GM23338 (cell line): ENCODE results near the gene PGF. TPM values are rescaled to one million over a fixed set of nuclear protein-coding genes. Genes with fewer than 3 reads are reported as not detected.

Experiments used
- ATAC-seq: fragments of 200-7000 bp; cut with Tn5 transposase; 3 replicates; pipeline ENCODE4 v1.9.1; 2020
- DNase-seq: peaks from one replicate; pipeline ENCODE4 v3.0.0-alpha.2; 2015; ENCODE audit warnings: low spot score
- H2AFZ ChIP-seq: fragments of 200-600 bp; sonication (generic); 2 replicates; pipeline ENCODE4 v1.8.0; 2016; ENCODE audit warnings: antibody characterized with exemption, mild to moderate bottlenecking, moderate library complexity
- H3F3A ChIP-seq: fragments of 200-600 bp; sonication (generic); replicated peaks from 2 replicates; pipeline ENCODE4 v1.8.0; 2017; ENCODE audit warnings: antibody characterized with exemption, mixed run types, low read depth
- H3K27ac ChIP-seq: fragments of 200-600 bp; sonication (generic); 2 replicates; pipeline ENCODE4 v1.6.1; 2016; ENCODE audit warnings: low read depth
- H3K27me3 ChIP-seq: fragments of 200-600 bp; sonication (generic); 2 replicates; pipeline ENCODE4 v1.8.0; 2016; ENCODE audit warnings: mild to moderate bottlenecking, mixed run types, moderate library complexity; ENCODE audit not compliant: insufficient read depth
- H3K36me3 ChIP-seq: fragments of 200-600 bp; sonication (generic); 2 replicates; pipeline ENCODE4 v1.8.0; 2016; ENCODE audit warnings: mild to moderate bottlenecking; ENCODE audit not compliant: insufficient read depth
- H3K4me1 ChIP-seq: fragments of 200-600 bp; sonication (generic); 2 replicates; pipeline ENCODE4 v1.8.0; 2016; ENCODE audit warnings: mild to moderate bottlenecking, moderate library complexity; ENCODE audit not compliant: insufficient read depth
- H3K4me2 ChIP-seq: fragments of 200-600 bp; sonication (generic); 2 replicates; pipeline ENCODE4 v1.7.1; 2017; ENCODE audit warnings: mixed run types
- H3K4me3 ChIP-seq: fragments of 200-600 bp; sonication (generic); 2 replicates; pipeline ENCODE4 v1.6.1; 2016; ENCODE audit warnings: mixed run types
- H3K79me2 ChIP-seq: fragments of 200-600 bp; sonication (generic); replicated peaks from 2 replicates; pipeline ENCODE4 v1.8.0; 2017; ENCODE audit warnings: mild to moderate bottlenecking; ENCODE audit not compliant: insufficient read depth
- H3K9me2 ChIP-seq: fragments of 200-600 bp; sonication (generic); 2 replicates; pipeline ENCODE4 v1.8.0; 2017; ENCODE audit not compliant: insufficient read depth
- H4K20me1 ChIP-seq: fragments of 200-600 bp; sonication (generic); replicated peaks from 2 replicates; pipeline ENCODE4 v1.8.0; 2017; ENCODE audit warnings: mild to moderate bottlenecking; ENCODE audit not compliant: insufficient read depth
- H3K27ac Mint-ChIP-seq: 2 replicates; pipeline ENCODE4 v1.8.0; 2020; ENCODE audit warnings: inconsistent platforms, mild to moderate bottlenecking, moderate library complexity, mixed read lengths
- H3K27me3 Mint-ChIP-seq: 3 replicates; pipeline ENCODE4 v1.8.0; 2022; ENCODE audit warnings: low read depth, mild to moderate bottlenecking, moderate library complexity, mixed read lengths, inconsistent platforms; ENCODE audit not compliant: insufficient read depth, poor library complexity
- H3K36me3 Mint-ChIP-seq: 3 replicates; pipeline ENCODE4 v1.8.0; 2021; ENCODE audit warnings: low read depth, mild to moderate bottlenecking, inconsistent platforms, moderate library complexity, mixed read lengths
- H3K4me1 Mint-ChIP-seq: 3 replicates; pipeline ENCODE4 v1.8.0; 2020; ENCODE audit warnings: mild to moderate bottlenecking, inconsistent platforms, mixed read lengths
- H3K4me3 Mint-ChIP-seq: 3 replicates; pipeline ENCODE4 v1.8.0; 2021; ENCODE audit warnings: moderate library complexity, mild to moderate bottlenecking, inconsistent platforms, mixed read lengths
- H3K9me3 Mint-ChIP-seq: 3 replicates; pipeline ENCODE4 v1.8.0; 2020; ENCODE audit warnings: moderate library complexity, mild to moderate bottlenecking, inconsistent platforms, mixed read lengths
- CREB1 ChIP-seq: fragments of 250-450 bp; sonication (Bioruptor Pico); IDR thresholded peaks from 2 replicates; pipeline ENCODE4 v1.5.0; 2020; ENCODE audit warnings: low read depth, mild to moderate bottlenecking, moderate library complexity
- EZH2phosphoT487 ChIP-seq: fragments of 200-600 bp; sonication (generic); IDR thresholded peaks from one replicate; pipeline ENCODE4 v1.8.1; 2018; ENCODE audit warnings: antibody characterized with exemption; ENCODE audit not compliant: unreplicated experiment
- JUNB ChIP-seq: IDR thresholded peaks from one replicate; pipeline ENCODE4 v1.6.1; 2016; ENCODE audit warnings: antibody characterized with exemption; ENCODE audit not compliant: unreplicated experiment
- NANOG ChIP-seq: IDR thresholded peaks from 2 replicates; pipeline ENCODE4 v1.6.1; 2016; ENCODE audit warnings: antibody characterized with exemption, borderline replicate concordance
- POLR2AphosphoS5 ChIP-seq: IDR thresholded peaks from 2 replicates; pipeline ENCODE4 v1.6.1; 2016; ENCODE audit warnings: antibody characterized with exemption, low read depth
- ZNF114 ChIP-seq: fragments of 250-450 bp; sonication (Bioruptor Pico); IDR thresholded peaks from 2 replicates; pipeline ENCODE4 v1.5.0; 2020; ENCODE audit warnings: mild to moderate bottlenecking, moderate library complexity
- ZNF462 ChIP-seq: fragments of 250-450 bp; sonication (Bioruptor Pico); IDR thresholded peaks from 2 replicates; pipeline ENCODE4 v1.5.0; 2020; ENCODE audit warnings: mild to moderate bottlenecking, moderate library complexity
- polyA plus RNA-seq: library from polyadenylated mRNA; unstranded; fragments of >200 nt; fragmentation: Nextera tagmentation; extraction: Ambion mirVana; gene quantifications from 2 replicates; pipeline ENCODE4 v1.2.1, GENCODE V29; 2016
- total RNA-seq: library from RNA; depleted of rRNA; stranded (reverse); fragments of >200 nt; shearing (Covaris generic); gene quantifications from 2 replicates; pipeline ENCODE4 v1.2.3, GENCODE V29; 2014
- TF ChIP-seq, protein P1 (sequence below): IDR thresholded peaks from 2 replicates; pipeline ENCODE4 v1.6.1; 2016; ENCODE audit warnings: antibody characterized with exemption

The PGF gene
- total and polyA plus RNA-seq, 2 experiments from 2014 or later, result 2.9 to 6.3 TPM

GRCh38 chr14:74909501-74909900 is 45.9 kb downstream of the PGF start:
- Histone ChIP-seq H2AFZ (no peak overlapping the region), H3K9me2 (no peaks in the 10 kb centered on the region), H3K4me1 (no peaks in the 10 kb centered on the region), H3F3A (0 out of 2 replicates have a peak, but pooled peaks cover 3% of the 10 kb centered on the region), H3K4me2 (no peak overlapping the region), H3K27ac (no peak overlapping the region), H3K27me3 (no peaks in the 10 kb centered on the region), H4K20me1 (peaks cover 4% of the 10 kb centered on the region), H3K79me2 (no peaks in the 10 kb centered on the region), H3K4me3 (no peak overlapping the region), H3K36me3 (no peaks in the 10 kb centered on the region)
- TF ChIP-seq EZH2phosphoT487, result no peak
- no peak for TF ChIP-seq POLR2AphosphoS5
- TF ChIP-seq JUNB, result no peak
- no peak for TF ChIP-seq CREB1 (CRISPR knock-in tag)
- no peak for TF ChIP-seq ZNF462
- no peak for TF ChIP-seq ZNF114
- no peak for TF ChIP-seq NANOG
- TF ChIP-seq, protein P1, sequence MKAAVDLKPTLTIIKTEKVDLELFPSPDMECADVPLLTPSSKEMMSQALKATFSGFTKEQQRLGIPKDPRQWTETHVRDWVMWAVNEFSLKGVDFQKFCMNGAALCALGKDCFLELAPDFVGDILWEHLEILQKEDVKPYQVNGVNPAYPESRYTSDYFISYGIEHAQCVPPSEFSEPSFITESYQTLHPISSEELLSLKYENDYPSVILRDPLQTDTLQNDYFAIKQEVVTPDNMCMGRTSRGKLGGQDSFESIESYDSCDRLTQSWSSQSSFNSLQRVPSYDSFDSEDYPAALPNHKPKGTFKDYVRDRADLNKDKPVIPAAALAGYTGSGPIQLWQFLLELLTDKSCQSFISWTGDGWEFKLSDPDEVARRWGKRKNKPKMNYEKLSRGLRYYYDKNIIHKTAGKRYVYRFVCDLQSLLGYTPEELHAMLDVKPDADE, result no peak
- no peaks in the 10 kb centered on the region for H3K9me3 Mint-ChIP-seq
- H3K27ac Mint-ChIP-seq, result no peak overlapping the region
- ATAC-seq, result peak; percentile 3; the same call in 2 of the 3 replicates
- H3K27me3 Mint-ChIP-seq, result peaks cover 10% of the 10 kb centered on the region
- H3K36me3 Mint-ChIP-seq, result peaks cover 11% of the 10 kb centered on the region; the same call in 2 of the 3 replicates
- DNase-seq, result no peak
- no peak overlapping the region for H3K4me3 Mint-ChIP-seq
- no peaks in the 10 kb centered on the region; the same call in 2 of the 3 replicates for H3K4me1 Mint-ChIP-seq
